Sigmoid colon (tissue), 7 donors: Measurements from ENCODE around the gene HSD17B11. TPM values are rescaled to one million over a fixed set of nuclear protein-coding genes. Genes with fewer than 3 reads are reported as not detected.
"Not testable (repeated sequence)": the region's sequence is repeated elsewhere in the genome, so short reads cannot be mapped to it uniquely, and the experiment has no call there.

Source experiments
- DNase-seq: peaks from one replicate; pipeline ENCODE4 v3.0.0-alpha.2; 2019
- H3K27ac ChIP-seq, 4 donors: fragments of 200-600 bp; sonication (generic); one replicate each; pipeline ENCODE4 v1.5.1; 2016 to 2019; ENCODE audit warnings: mild to moderate bottlenecking in 1 of 4
- H3K27me3 ChIP-seq, 3 donors: fragments of 200-600 bp; sonication (generic); one replicate each; pipeline ENCODE4 v1.5.1; 2019; ENCODE audit warnings: mild to moderate bottlenecking in 1 of 3
- H3K36me3 ChIP-seq, 4 donors: fragments of 200-600 bp; sonication (generic); one replicate each; pipeline ENCODE4 v1.5.1; 2016 to 2019
- H3K4me1 ChIP-seq, 4 donors: fragments of 200-600 bp; sonication (generic); one replicate each; pipeline ENCODE4 v1.5.1; 2017 to 2019
- H3K4me3 ChIP-seq, 4 donors: fragments of 200-600 bp; sonication (generic); one replicate each; pipeline ENCODE4 v1.5.1; 2017 to 2019; ENCODE audit warnings: mild to moderate bottlenecking in 2 of 4, moderate library complexity in 1 of 4
- H3K9me3 ChIP-seq, 4 donors: fragments of 200-600 bp in 3 of 4; sonication (generic) in 3 of 4; one replicate each; pipeline versions ENCODE4 v1.5.1 to v1.6.1; 2013 to 2019
- CTCF ChIP-seq, 4 experiments: fragments of 450-650 bp in 3 of 4; fragments of 200-600 bp in 1 of 4; IDR thresholded peaks; one replicate each; pipeline ENCODE4 v1.5.1; 2016 to 2019; ENCODE audit warnings: antibody characterized with exemption in 4 of 4, mild to moderate bottlenecking in 3 of 4, moderate library complexity in 2 of 4
- EP300 ChIP-seq, 4 donors: sonication (generic); formaldehyde crosslinking; IDR thresholded peaks; one replicate each; pipeline ENCODE4 v1.6.1; 2017; ENCODE audit warnings: antibody characterized with exemption in 4 of 4
- POLR2A ChIP-seq, 2 donors: fragments of 450-650 bp; IDR thresholded peaks; one replicate each; pipeline ENCODE4 v1.6.1; 2016; ENCODE audit warnings: antibody characterized with exemption in 2 of 2, mild to moderate bottlenecking in 2 of 2, moderate library complexity in 2 of 2
- POLR2AphosphoS5 ChIP-seq, 4 donors: sonication (generic); formaldehyde crosslinking; IDR thresholded peaks; one replicate each; pipeline ENCODE4 v1.6.1; 2017; ENCODE audit warnings: antibody characterized with exemption in 4 of 4
- WGBS, 2 donors: extraction: QIAGEN DNeasy Blood & Tissue Kit; methylation state at CpG; one replicate each; pipeline ENCODE4 v1.1.7; 2013; 5-methylcytosine and 5-hydroxymethylcytosine counted together
- intact Hi-C: fragments of 100-400 bp; cut with DNase I; formaldehyde crosslinking; loops from one replicate; pipeline ENCODE4 v1.15.1; 2023
- polyA plus RNA-seq, 3 donors: library from polyadenylated mRNA; stranded (reverse); fragments of 200-250 nt; gene quantifications; one replicate each; pipeline ENCODE4 v1.2.3, GENCODE V29; 2013
- total RNA-seq, 4 donors: library from RNA; depleted of rRNA; stranded (reverse); fragments of >200 nt; gene quantifications; one replicate each; pipeline ENCODE4 v1.1.0, GENCODE V29; 2016
- donor health status: healthy with polysubstance abuse.
- donor health status: Bipolar disorder and iron deficiency.
- donor health status: healthy.

HSD17B11 gene
- total and polyA plus RNA-seq, 7 donors = 57.3 to 145 (median 97.6) TPM

GRCh38 chr4:87405211-87405820 is 14.3 kb upstream of the HSD17B11 start:
- Histone ChIP-seq H3K4me3 (no peak overlapping the region), H3K36me3 (no peaks in the 10 kb centered on the region), H3K27me3 (no peaks in the 10 kb centered on the region), H3K4me1 (no peaks in the 10 kb centered on the region), H3K27ac (no peak overlapping the region), H3K9me3 (no peaks in the 10 kb centered on the region)
- DNase-seq = no peak
- 84 to 86% methylated on average over 5 of the region's 5 CpGs for WGBS, 2 donors
- TF ChIP-seq POLR2AphosphoS5 (IDR thresholded peaks at IDR 0.05) (no peak), POLR2A (IDR thresholded peaks at IDR 0.05) (no peak), CTCF (IDR thresholded peaks at IDR 0.05) (no peak), EP300 (IDR thresholded peaks at IDR 0.05) (no peak)
- intact Hi-C loops = no loop called here

GRCh38 chr4:87403732-87404131 is 12.7 kb upstream of the HSD17B11 start:
- H3K36me3 ChIP-seq, DNase-seq, H3K27me3 ChIP-seq, intact Hi-C loops, H3K9me3 ChIP-seq, H3K27ac ChIP-seq, H3K4me3 ChIP-seq, H3K4me1 ChIP-seq: not testable (repeated sequence)
- 81 to 87% methylated on average over 1 of the region's 1 CpG for WGBS, 2 donors

- Histone ChIP-seq H3K36me3 (no peaks in the 10 kb centered on the region), H3K4me3 (no peak overlapping the region), H3K4me1 (no peaks in the 10 kb centered on the region), H3K27ac (no peak overlapping the region), H3K9me3 (no peaks in the 10 kb centered on the region), H3K27me3 (no peaks in the 10 kb centered on the region)
- TF ChIP-seq POLR2AphosphoS5 (IDR thresholded peaks at IDR 0.05) (no peak), CTCF (IDR thresholded peaks at IDR 0.05) (no peak), POLR2A (IDR thresholded peaks at IDR 0.05) (no peak), EP300 (IDR thresholded peaks at IDR 0.05) (no peak)
- DNase-seq = no peak
- intact Hi-C loops = no loop called here
- 89 to 91% methylated on average over 1 of the region's 1 CpG for WGBS, 2 donors
Measured at GRCh38 chr4:87399954-87400353, 9.0 kb upstream of the HSD17B11 start.

- H3K9me3 ChIP-seq = no peaks in the 10 kb centered on the region
- no peaks in the 10 kb centered on the region for H3K36me3 ChIP-seq
- no peaks in the 10 kb centered on the region for H3K4me1 ChIP-seq
- no peak for TF ChIP-seq EP300 (IDR thresholded peaks at IDR 0.05)
- TF ChIP-seq POLR2AphosphoS5 (IDR thresholded peaks at IDR 0.05) = no peak
- no peak for TF ChIP-seq CTCF (IDR thresholded peaks at IDR 0.05)
- TF ChIP-seq POLR2A (IDR thresholded peaks at IDR 0.05) = no peak
- whole genome bisulfite sequencing, 2 donors = 68 to 87% methylated on average over 3 of the region's 3 CpGs
- intact Hi-C loops = no loop called here
- H3K27ac ChIP-seq = no peak overlapping the region
- no peak for DNase-seq
- H3K4me3 ChIP-seq = no peak overlapping the region
- no peaks in the 10 kb centered on the region for H3K27me3 ChIP-seq
Measured at GRCh38 chr4:87399148-87399547, 8.2 kb upstream of the HSD17B11 start.

GRCh38 chr4:87395851-87396250 is 4.9 kb upstream of the HSD17B11 start:
- H3K27me3 ChIP-seq, H3K4me3 ChIP-seq, DNase-seq, H3K9me3 ChIP-seq, H3K27ac ChIP-seq, intact Hi-C loops, H3K36me3 ChIP-seq, H3K4me1 ChIP-seq: not testable (repeated sequence)
- 96 to 97% methylated on average over 20 of the region's 20 CpGs for WGBS, 2 donors

GRCh38 chr4:87395073-87395472 is 4.1 kb upstream of the HSD17B11 start:
- H3K27ac ChIP-seq, H3K27me3 ChIP-seq, H3K36me3 ChIP-seq, H3K4me3 ChIP-seq, H3K9me3 ChIP-seq, DNase-seq, intact Hi-C loops: not testable (repeated sequence)
- peaks cover 0 to 13% (median 4%) of the 10 kb centered on the region in 4 donors for H3K4me1 ChIP-seq
- 88 to 94% methylated on average over 23 of the region's 23 CpGs for WGBS, 2 donors
